GM23338 (cell line): ENCODE measurements around the gene CCDC92.

Experiments used
- CREB1 ChIP-seq: fragments of 250-450 bp; sonication (Bioruptor Pico); IDR thresholded peaks from 2 replicates; pipeline ENCODE4 v1.5.0; 2020; ENCODE audit warnings: low read depth, mild to moderate bottlenecking, moderate library complexity
- CTCF ChIP-seq, 2 experiments: fragments of 200-600 bp in 1 of 2; sonication (generic) in 1 of 2; conservative IDR thresholded peaks; 2 replicates each; pipeline versions ENCODE4 v1.5.1 to v1.6.1; 2016 to 2017; ENCODE audit warnings: antibody characterized with exemption in 2 of 2, low read depth in 2 of 2, mild to moderate bottlenecking in 2 of 2, moderate library complexity in 1 of 2
- EZH2 ChIP-seq: fragments of 200-600 bp; sonication (generic); IDR thresholded peaks from one replicate; pipeline ENCODE4 v1.8.0; 2017; ENCODE audit warnings: antibody characterized with exemption, mild to moderate bottlenecking, low read depth; ENCODE audit not compliant: unreplicated experiment
- EZH2phosphoT487 ChIP-seq: fragments of 200-600 bp; sonication (generic); IDR thresholded peaks from one replicate; pipeline ENCODE4 v1.8.1; 2018; ENCODE audit warnings: antibody characterized with exemption; ENCODE audit not compliant: unreplicated experiment
- NANOG ChIP-seq: IDR thresholded peaks from 2 replicates; pipeline ENCODE4 v1.6.1; 2016; ENCODE audit warnings: antibody characterized with exemption, borderline replicate concordance
- POLR2AphosphoS5 ChIP-seq: IDR thresholded peaks from 2 replicates; pipeline ENCODE4 v1.6.1; 2016; ENCODE audit warnings: antibody characterized with exemption, low read depth
- REST ChIP-seq: IDR thresholded peaks from one replicate; pipeline ENCODE4 v1.6.1; 2018; ENCODE audit warnings: antibody characterized with exemption; ENCODE audit not compliant: unreplicated experiment

GRCh38 chr12:124001343-124001742, 28.7 kb upstream of the CCDC92 start:
- no peak for TF ChIP-seq CTCF (conservative IDR thresholded peaks at IDR 0.05; ENCODE audit: low read depth in 2 of 2)
- no peak for TF ChIP-seq NANOG
- TF ChIP-seq CREB1: no peak
- TF ChIP-seq EZH2phosphoT487: no peak
- TF ChIP-seq REST: no peak
- TF ChIP-seq POLR2AphosphoS5: no peak
- TF ChIP-seq EZH2: no peak
